ENCODE measurements around the gene ALG14.

Gene ALG14

DNA sequence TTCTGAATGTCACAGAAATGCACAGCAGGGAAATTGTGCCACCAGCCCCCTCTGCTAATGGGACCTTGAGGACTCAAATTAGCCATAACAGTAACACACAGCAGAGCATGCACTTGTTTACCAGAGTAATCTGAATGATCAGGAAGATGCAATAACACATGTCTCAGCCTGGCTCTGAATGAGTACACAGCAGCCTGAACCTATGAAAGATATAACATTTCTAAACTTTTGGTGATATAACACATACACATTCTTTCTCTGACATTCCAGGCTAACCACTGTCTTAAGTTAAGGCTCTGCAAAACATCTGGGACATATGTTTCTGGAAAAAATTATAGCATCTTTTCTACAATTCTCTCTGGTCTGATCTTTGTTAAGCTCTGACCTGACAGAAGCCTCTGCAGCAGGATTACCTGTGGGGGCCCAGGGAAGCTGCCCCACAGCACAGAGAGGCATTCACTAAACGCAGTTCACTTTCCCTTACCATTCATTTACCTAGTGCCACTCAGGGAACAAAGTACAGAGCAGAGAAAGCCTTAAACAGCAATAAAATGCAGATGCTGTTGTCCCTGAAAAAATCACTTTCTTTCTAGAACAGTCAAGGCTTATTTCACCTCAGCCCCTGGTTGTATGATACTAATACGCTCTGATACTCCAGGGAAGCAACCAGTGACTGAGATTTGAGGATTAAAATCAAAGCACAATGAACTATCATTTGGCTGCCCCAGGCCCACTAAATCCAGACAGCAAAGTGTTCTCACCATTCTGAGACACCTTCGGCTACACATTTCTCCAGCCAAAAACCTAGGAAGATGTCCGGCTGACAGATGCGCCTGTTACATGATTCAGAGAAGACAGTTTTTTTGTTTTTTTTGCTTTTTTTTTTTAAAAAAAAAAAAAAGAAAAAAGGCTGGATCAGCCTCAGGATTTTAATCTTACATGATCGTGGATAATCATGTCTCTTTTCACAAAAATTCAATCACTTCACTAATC is 91.9 kb downstream of the ALG14 start:
- DNase-seq (ENCODE audit: low read depth): no peak

DNA sequence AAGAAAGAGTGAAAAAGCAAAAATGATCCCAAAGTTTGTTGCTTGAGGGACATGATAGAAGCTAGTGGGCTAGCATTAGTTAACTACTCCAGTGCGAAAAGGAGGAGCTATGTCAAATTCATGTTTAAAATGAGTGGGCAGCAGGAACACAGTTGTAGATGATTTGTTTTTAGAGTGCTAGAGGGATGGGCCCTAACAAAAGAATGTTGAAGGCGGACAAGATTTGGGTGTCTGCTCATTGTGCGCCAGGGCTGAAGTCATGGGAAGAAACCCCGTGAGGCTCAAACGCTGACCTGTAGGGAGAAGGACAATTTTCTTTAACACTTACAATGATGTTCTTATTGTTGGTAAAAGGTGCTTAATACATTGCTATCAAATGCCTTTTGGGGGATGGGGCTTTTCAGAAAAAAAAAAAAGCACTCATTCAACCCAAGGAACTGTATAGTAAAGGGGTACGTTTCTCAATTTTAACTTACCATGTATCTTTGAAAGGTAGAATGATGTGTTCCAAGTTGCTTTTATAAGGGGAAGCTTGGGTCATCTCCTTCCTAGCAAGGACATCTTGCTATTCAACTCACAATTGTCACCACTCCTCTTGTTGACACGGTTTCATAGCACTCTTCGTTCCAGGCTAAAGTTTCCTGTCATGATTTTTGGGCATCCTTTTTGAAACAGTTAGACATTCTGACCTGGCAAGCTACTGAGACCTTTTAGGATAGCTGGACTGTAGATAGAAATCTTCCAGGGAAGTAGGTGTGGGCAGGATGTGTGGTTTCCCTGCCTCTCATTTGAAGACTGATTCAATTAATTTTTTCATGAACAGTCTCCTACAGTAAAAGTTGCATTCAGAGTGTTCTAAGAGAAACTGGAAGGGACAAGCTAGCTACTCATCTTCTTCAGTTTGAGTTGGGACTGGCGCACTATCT is 92.8 kb downstream of the ALG14 start:
- no peak for DNase-seq (ENCODE audit: low read depth)

DNA sequence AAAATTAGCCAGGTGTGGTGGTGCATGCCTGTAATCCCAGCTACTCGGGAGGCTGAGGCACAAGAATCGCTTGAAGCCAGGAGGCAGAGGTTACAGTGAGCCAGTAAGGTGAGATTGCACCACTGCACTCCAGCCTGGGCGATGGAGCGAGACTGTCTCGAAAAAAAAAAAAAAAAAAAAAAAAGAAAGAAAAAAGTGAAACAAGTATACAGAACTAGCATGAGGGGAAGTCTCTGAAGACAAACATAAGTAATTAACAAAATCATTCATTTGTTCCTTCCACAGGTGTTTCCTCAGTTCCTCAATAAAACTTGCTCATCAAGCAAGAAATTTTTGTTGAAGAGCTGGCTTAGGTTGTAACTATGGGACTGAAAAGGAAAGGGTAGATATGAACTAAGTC is 93.6 kb downstream of the ALG14 start:
- no peak for DNase-seq (ENCODE audit: low read depth)

DNA sequence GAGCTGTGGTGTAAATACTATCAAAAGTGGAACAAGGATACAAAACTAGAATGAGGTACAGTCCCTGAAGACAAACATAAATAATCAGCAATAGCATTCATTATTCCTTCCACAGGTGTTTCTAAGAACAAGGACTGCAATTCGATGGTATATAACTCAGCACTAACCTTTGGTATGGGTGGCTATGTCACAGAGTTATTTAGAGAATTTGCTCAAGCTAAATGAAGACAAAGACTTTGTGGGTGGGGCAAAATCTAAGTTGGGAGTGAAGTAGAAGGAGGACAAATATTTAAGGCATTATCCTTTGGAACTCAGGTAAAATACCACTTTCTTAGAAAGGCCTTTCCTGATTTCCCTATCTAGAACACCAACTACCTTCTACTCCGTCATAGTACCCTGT is 94.3 kb downstream of the ALG14 start:
- no peak for DNase-seq (ENCODE audit: low read depth)

DNA sequence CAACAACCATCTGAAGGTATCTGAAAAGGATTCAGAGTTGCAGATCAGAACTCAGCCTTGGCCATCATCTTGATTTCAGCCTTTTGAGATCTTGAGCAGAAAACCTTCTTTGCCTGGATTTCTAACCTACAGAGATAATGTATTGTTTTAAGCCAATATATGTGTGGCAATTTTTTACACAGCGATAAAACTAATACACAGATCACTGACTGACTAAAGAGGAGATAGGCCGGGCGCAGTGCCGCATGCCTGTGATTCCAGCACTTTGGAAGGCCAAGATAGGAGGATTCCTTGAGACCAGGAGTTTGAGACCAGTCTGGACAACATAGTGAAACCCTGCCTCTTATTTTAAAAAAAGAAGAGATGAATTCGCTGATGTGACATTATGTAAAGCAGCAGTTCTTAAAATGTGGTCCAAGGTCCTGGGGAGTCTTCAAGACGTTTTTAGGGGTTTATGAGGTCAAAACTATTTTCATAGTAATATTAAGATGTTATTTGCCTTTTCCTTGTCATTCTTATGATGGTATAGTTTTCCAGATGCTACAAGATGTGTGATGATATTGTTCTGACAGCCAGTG is 95.7 kb downstream of the ALG14 start:
- DNase-seq (ENCODE audit: low read depth): no peak

DNA sequence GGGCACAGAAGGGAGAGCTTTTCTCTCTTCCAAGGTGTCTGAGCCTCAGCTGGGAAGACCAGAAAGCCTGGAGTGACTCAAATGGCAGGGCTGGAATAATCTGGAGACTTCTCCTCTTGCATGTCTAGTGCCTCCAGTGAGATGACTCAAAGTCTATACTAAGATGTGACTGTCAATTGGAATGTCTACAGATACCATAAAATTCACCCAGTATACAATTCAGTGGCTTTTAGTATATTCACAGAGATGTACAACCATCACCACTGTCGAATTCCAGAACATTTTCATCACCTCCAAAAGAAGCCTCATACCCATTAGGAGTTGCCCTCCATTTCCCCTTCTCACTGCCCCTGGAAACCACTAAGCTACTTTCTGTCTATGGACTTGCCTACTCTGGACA is 97.9 kb downstream of the ALG14 start:
- DNase-seq (ENCODE audit: low read depth): peak; percentile 60

DNA sequence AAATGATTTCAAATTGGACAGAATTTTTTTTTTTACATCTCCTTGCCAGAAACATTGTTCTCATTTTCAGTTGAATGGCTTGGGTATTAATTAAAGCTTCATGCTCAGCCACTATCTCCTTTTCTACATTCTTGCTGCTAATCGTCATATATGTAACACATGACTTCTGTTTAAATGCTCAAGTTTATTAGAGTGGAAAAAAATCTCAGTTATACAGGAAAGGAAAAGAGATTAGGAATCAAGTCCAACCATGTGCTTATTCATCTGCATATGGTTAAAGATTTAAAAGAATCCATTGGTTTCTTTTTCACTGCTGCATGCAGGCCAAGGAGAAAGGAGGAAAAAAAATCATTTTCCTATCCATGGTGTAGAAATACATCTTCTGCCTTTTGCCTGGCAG is 98.5 kb downstream of the ALG14 start:
- no peak for DNase-seq (ENCODE audit: low read depth)

DNA sequence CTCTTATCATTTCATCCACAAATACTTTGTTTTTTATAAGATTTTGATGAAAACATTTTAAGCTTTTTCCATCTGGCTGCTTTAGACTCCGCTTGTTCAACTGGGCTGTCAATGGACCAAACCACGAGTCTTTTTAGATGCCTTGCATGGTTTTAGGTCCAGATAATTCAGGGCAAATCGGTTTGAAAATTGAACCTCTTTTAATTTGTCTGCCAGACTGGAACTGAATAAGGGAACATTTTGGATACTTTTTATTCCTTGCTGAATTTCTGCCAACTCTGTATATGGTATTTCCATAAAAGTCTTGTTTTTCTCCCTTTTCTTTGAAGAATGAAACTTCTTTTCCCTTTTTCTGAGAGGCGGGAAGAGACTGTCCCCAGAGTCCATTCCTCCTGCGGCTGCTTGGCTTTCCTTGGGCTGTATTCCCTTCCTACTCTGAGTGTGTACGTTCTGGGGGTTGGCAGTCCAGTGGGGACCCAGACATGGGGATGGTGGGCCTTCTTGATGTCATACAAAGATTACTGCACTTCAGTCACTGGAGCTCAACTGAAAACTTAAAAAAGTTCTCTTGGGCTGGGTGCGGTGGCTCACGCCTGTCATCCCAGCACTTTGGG is 99.3 kb downstream of the ALG14 start:
- no peak for DNase-seq (ENCODE audit: low read depth)

DNA sequence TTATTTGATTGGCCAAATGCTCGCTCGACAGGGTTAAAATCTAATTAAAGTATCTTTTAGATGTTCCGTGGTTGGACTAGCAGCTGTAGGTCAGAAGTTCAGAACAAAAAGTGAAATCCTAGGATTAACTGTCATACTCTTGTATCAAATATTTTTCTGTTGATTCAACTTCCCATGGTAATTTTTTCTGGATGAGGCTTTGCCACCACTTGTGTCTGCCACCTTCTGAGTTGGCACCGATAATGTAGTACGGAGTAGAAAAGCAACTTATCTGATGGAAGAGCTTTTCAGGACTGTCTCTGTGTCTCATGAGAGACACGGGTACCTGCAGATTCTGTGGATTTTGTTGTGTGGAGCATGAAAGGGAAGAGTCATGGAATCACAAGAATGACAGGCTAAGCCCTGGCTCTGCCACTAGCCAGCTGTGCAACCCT is 101.2 kb downstream of the ALG14 start:
- DNase-seq (ENCODE audit: low read depth): no peak

DNA sequence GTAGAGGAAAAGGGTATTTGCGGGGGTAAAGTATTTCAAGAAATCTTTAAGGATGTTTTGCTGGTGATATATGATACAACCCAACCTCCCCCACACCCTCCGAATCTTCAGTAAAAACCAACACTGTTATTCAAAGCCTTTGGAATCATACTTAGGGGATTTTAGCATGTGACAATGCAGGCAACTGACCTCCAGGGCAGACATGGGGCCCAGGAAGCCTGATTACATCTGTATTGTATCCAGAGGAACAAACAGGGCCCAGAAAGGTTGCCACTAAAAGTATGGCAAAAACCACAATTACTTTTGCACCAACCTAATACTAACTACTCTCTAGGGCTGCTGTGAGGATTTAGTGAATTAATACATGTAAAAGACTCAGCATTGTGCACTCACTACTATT is 102.0 kb downstream of the ALG14 start:
- no peak for DNase-seq (ENCODE audit: low read depth)

DNA sequence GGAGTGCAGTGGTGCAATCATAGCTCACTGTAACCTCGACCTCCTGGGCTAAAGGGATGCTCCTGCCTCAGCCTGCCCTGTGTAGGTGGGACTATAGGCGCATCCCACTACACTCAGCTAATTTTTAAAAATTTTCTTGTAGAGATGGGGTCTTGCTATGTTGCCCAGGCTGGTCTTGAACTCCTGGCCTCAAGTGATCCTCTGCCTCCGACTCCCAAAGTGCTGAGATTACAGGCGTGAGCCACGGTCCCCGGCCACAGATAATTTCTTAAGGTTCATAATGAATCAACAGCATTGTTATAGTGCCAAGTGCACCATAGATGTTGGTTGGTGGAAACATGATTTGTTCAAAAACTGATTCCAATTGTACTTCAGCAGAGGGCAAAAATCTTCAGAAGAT is 103.6 kb downstream of the ALG14 start:
- no peak for DNase-seq (ENCODE audit: low read depth)

DNA sequence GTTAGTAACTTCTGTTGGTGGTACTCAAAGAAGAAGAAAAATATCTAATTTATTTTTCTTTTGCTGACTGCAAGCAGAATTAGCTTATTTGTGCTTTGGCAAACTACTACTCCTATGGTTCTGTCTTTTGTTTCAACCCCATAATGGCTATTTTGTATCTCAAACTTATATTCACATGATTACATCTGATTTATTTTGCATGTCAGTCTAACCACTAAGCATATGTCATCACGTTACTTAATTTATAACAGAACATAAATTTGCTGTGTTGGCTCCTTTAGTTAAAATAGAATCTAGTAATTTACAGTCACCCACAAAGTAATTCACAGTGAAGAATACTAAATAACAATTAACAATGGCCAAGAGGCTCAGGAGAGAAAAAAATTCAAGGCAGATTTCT is 106.7 kb downstream of the ALG14 start:
- no peak for DNase-seq (ENCODE audit: low read depth)

DNA sequence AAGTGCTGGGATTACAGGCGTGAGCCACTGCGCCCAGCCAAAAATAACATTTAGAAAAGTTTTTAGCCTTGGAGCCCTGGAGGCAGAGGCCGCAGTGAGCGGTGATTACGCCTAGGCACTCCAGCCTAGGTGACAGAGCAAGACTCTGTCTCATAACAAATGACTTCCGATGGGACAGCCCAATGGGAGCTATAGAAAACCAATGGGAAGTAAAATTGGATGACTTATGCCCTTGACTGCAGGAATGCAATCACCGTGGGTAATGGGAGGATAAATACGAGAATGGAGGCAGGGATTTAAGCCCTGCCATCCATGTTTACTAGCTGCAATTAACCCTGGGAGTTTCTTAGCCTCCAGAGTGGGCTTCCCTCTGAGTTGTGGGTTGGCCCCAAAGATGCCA is 108.9 kb downstream of the ALG14 start:
- no peak for DNase-seq (ENCODE audit: low read depth)

DNA sequence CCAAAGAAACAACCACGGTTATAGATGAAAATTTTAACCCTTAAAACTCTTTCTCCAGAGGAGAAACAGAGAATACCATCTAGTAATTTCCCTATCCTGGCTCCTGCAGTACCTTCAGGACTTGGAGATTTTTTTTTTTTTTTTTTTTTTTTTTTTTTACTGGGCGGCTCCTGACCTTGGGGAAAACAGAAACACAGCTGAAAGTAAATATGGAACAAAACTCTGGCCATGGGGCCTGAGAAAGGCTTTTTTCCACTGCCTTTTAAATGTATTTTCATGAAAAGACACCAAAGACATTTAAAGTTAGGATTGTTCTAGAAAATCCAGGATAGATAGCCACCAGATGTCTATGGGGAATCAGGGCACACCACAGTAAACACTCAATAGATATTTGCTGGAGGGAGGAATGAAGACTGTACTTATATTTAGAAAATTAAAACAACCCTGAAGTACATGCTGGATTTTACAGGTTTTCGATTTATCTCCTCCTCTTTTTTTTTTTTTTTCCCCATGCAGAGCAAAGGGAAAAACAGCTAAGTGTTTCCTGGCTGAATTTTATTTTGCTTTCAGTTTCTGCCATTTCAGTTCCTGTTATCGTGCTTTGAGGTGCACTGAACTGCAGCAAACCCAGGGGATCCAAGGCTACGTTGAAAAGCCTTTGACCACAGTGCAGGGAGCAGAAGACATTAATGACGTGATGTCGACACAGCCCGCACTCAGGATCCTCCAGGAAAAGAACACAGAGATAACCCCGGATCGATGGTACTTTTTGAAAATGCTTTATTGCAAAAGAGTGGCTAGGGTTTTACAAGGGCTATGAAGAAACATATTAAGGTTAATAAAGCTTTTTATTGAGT is 110.1 kb downstream of the ALG14 start:
- DNase-seq (ENCODE audit: low read depth): no peak

DNA sequence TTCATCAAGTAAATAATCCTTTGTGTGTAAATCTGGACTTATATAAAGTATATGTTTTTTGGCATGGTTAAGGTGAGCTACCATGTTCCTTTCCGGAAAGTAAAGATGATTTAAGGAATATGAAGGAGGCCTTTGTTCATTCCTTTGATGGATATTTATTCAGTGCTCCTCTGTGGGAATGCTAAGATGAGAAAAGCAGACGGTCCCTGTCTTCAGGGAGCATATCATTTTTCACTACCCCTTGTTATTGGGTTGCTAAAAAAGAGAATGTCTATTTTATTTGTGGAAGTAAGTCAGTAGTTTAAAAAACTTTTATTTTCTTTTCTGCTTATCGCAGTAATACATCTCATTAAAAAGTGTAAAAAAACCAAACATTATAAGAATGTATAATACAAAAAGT is 110.8 kb downstream of the ALG14 start:
- no peak for DNase-seq (ENCODE audit: low read depth)

DNA sequence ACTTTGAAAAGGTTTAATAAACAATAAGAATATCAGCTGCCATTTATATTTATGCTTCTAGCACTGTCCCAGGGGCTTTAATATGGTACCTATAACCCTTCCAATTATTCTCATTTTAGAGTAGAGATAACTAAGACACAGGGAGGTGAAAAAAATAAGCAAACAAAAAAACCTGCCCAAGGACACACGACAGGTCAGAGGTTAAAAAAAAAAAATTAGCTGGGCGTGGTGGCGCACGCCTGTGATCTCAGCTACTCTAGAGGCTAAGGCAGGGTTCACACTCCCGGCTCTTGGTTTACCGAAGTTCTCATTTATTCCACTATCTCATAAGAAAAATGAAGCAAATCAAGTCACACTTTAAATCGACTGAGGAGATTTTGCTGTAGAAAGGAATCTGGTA is 111.2 kb downstream of the ALG14 start:
- DNase-seq (ENCODE audit: low read depth): no peak

DNA sequence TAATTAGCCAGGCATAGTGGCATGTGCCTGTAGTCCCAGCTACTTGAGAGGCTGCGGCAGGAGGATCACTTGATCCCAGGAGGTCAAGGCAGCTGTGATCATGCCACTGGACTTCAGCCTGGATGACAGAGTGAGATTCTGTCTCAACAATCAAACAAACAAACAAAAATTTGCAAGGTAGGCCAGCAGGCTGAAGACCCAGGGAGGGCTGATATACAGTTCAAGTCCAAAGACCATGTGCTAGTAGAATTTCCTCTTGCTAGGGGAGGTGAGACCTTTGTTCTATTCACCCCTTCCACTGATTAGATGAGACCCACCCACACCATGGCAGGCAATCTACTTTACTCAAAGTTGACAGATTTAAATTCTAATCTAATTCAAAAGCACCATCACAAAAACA is 114.7 kb downstream of the ALG14 start:
- no peak for DNase-seq (ENCODE audit: low read depth)

DNA sequence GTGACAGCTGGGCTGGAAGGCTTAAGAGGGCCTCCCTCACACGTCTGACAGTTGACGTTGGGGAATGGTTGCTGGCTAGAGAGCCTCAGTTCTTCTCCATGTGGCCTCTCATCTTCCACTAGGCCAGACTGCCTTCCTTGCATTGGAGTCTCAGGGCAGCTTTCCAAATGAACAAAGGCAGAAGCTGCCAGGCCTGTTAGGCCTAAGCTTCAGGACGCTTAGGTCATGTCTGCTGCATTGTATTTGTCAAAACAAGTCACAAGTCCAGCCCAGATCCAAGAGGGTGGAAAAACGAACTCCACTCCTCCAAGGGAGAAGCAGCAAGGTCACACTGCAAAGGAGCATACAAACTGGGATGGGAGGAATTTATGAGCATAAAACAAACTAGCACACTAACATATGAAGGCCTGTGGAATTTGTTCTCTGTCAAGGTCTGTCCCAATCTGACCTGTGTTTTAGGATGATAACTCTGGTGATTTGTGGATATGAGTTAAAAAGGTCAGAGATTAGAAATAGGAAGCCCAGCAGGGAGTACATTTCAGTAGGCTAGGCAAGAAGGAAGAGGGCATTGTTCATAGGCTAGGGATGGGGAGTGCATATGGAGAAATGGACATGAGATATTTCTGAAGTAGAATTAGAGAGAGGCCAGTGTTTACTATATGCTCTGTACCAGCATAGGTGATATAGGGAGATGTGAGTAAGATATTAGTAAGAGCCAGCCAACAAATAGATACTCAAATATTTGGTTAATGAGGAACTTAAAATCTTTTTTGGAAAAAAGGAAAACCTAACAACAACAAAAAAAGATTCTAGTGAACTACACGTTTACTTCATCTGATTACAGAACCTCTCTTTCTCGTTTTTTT is 116.8 kb downstream of the ALG14 start:
- no peak for DNase-seq (ENCODE audit: low read depth)

DNA sequence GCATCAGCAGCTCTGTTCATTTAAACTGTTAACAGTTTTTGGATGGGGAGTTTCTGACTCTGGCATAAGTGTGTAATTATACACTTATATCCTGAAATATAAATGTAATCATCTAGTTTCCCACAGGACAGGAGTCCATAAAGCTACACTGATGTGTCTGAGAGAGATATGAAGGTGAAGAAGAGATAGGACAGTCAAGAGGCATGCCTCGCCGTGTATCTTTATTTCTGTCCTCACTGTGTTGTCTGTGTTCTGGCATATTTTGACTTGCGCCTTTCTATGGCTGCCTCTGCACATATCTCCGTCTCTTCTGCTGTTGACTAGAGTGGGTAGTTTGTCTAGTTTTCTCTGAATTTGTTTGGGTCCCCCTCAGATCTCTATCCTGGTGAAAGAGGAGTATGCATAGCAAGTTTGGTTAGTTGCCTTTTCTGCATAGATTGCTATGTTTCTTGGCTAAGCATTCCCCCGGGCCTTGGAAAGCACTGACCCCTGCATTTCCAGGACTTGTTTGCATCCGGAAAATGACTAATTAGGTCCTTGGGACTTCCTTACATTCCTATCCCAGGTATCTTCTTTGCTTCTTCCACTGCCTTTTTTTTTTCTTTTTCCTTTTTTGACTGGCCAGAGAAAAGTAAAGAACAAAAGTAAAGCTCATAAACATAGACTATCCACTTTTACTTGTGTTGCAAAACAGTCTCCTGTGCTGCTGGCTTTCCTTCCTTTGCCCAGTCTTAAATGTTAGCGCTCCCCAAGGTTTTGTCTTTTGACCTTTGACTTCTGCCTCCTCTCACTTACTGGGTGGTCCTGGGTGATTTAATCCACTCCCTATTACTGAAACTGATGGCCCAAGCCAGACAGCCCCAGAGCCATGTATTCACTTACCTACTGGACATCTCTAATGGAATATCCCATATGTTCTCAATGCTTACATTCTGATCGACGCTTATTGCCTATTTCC is 118.2 kb downstream of the ALG14 start:
- DNase-seq (ENCODE audit: low read depth): no peak
